RWPE1 (cell line): Measurements from ENCODE around the gene PLCB1.

ENCODE experiments used
- CTCF ChIA-PET: fragments of 350-600 bp; sonication (Branson Sonifier 250); formaldehyde crosslinking; extraction: SDS; loops from one replicate; lab custom pipeline; 2021; lab: Yijun Ruan, JAX
- POLR2A ChIA-PET: fragments of 400-600 bp; formaldehyde crosslinking; extraction: SDS; loops from one replicate; lab custom pipeline; 2020; ENCODE audit warnings: antibody characterized with exemption; ENCODE audit not compliant: low non-redundant PET; lab: Yijun Ruan, JAX
- DNase-seq: peaks from one replicate; pipeline ENCODE4 v3.0.0; 2012; ENCODE audit warnings: low spot score
- H3K27ac ChIP-seq: fragments of 450-650 bp; 2 replicates; pipeline ENCODE4 v1.5.1; 2017
- TF ChIP-seq, protein P1 (sequence below): fragments of 450-650 bp; conservative IDR thresholded peaks from 2 replicates; pipeline ENCODE4 v1.5.1; 2017; ENCODE audit warnings: low read depth, mild to moderate bottlenecking

Gene PLCB1

DNA sequence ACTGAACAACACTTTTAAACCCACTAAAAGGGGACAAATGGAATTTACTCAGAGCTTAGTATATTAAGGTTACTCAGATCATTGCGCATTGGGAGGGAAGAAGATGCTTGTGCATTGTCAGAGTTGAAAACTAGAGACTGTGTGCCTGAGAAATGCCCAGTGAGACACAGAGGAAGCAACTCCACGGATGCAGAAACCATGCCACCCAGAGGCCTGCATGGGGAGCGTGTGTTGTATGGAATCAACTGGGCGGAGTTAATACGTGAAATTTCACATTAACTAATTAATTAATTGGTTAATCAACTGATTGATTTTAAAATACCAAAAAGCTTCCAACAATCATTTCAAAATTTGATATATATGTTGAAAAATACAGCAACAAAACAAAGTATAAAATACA is 391.6 kb downstream of the PLCB1 start:
- CTCF ChIA-PET, result no interaction called here
- TF ChIP-seq, protein P1, sequence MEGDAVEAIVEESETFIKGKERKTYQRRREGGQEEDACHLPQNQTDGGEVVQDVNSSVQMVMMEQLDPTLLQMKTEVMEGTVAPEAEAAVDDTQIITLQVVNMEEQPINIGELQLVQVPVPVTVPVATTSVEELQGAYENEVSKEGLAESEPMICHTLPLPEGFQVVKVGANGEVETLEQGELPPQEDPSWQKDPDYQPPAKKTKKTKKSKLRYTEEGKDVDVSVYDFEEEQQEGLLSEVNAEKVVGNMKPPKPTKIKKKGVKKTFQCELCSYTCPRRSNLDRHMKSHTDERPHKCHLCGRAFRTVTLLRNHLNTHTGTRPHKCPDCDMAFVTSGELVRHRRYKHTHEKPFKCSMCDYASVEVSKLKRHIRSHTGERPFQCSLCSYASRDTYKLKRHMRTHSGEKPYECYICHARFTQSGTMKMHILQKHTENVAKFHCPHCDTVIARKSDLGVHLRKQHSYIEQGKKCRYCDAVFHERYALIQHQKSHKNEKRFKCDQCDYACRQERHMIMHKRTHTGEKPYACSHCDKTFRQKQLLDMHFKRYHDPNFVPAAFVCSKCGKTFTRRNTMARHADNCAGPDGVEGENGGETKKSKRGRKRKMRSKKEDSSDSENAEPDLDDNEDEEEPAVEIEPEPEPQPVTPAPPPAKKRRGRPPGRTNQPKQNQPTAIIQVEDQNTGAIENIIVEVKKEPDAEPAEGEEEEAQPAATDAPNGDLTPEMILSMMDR, result no peak
- DNase-seq, result no peak
- no peak overlapping the region for H3K27ac ChIP-seq
- POLR2A ChIA-PET, result no interaction called here

DNA sequence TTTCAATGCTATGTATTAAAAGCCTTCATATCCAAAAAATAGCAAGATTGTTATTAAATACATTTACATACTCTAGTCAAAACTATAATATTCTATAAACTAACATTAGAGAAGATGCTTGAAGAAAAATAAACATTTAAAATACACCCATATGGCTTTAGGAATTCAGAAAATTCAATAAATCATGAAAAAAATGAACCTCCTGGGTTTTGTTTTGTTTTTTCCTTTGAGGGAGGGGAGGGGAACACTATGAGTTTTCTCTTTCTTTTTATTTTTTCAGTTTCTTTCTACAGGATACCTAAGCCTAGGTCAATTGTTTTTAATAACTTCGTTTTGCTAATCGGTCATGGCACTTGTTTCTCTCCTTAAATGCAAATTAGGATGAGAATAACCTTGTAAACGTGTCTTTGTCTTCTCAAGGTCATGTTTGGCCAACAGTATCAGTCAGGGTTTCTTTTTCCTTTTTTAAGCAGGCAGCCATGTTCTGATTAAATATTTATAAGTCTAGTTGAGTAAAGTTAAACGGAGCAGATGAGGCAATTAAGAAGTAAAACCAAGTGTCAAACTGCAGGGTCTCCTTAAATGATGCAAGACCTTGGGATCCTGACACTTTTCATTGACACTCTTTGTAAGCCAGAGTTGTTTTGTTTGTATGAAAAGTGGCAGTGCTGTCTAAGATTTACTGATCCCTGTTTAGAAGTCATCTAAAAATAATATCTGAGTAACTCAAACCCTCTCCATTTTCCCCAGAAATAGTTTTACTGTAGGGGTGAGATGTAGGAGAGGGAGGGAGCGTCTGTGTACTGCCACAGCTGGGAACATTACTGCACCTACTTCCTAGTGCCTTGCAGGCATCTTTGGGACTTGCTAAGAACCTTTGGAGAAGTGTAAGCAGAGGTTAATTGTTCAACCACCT is 392.3 kb downstream of the PLCB1 start:
- no peak overlapping the region for H3K27ac ChIP-seq
- ChIA-PET POLR2A (no interaction called here), CTCF (no interaction called here)
- TF ChIP-seq, protein P1, result no peak
- DNase-seq, result no peak

DNA sequence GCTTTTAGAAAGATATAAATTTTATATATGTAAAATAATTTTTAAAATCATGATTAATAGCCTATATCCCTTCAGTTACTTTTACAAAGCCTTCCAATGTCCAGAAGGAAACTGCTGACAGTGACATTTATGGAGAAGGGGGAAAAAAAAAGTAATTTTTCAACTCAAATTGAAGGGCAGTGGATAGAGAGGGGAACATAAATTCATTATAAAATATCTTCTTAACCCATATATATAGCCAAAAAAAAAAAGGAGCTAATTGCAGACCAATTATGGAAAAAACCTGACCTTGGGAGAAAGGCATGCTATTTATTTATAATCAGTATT is 392.9 kb downstream of the PLCB1 start:
- ChIA-PET POLR2A (no interaction called here), CTCF (no interaction called here)
- no peak overlapping the region for H3K27ac ChIP-seq
- no peak for DNase-seq
- TF ChIP-seq, protein P1, result no peak

DNA sequence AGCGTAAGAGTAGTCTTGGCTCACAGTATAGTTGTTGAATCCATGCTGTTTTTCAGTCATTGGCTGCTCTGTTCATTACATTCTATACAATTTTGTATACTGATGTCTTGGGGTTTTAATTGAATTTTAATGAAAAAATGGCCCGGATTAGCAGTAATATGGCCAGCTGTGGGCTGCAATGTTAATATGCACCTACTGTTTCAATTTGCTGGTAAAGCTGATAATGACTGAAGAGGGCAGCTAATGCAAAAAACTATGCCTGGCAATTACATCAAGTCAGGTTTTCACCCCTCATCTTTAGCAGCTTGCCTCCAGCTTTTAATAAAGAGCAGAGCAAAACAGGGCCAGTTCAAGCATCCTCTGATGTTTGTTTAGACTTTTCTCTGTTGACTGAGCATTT is 394.5 kb downstream of the PLCB1 start:
- CTCF ChIA-PET, result interaction anchor here (0.7 kb wide), 1 partner anchor 59 kb away, joined by 3 read pairs; no protein-coding TSS in a partner anchor
- H3K27ac ChIP-seq, result no peak overlapping the region
- DNase-seq, result no peak
- POLR2A ChIA-PET, result no interaction called here
- TF ChIP-seq, protein P1, result no peak

DNA sequence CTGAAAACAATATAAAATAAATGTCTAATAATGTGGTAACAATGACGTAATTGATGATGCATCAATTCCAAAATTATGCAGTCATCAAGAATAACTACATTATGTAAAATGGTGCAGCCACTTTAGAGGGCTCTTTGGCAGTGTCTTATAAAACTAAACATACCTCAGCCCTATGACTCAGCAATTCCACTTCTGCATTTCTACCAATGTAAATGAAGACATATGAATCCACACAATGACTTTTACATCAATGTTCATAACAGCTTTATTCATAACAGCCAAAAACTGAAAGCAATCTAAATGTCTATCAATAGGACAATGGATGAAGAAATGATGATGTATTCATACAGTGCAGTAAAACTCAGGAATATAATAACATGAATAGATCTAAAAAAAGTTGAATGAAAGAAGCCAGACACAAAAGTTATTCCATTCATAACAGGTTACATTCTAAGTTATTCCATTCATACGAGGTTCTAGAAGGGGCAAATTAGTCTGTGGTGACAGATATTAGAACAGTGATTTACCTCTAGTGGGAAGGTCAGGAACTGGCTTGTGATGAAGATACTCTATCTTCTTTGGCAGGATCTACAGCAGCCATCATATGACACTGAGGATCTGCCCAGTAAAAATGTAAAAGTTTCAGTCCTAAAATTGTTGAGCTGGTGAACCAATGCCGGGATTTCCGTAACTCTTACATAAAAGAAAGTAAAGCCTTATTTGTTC is 396.1 kb downstream of the PLCB1 start:
- H3K27ac ChIP-seq, result no peak overlapping the region
- CTCF ChIA-PET, result interaction anchor here (0.7 kb wide), 1 partner anchor 32 kb away, joined by 4 read pairs; no protein-coding TSS in a partner anchor
- POLR2A ChIA-PET, result no interaction called here
- no peak for DNase-seq
- TF ChIP-seq, protein P1, result no peak

DNA sequence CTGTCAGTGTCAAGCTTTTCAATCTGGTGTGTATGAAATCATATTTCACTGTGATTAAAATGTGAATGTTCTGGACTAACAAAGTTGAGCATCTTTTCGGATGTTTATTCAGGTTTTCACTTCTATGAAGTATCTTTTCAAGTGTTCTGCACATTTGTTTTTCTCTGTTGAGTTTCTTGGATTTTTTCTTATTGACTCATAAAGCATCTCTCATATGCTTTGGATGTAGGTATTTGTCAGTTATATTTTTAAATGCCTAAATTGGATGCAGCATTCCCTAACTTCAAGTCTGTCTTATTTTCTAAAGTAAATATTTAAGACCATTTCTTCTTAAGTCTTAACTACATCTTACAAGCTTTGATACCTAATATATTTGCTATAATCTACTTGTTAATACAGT is 398.0 kb downstream of the PLCB1 start:
- H3K27ac ChIP-seq, result no peak overlapping the region
- TF ChIP-seq, protein P1, result no peak
- ChIA-PET POLR2A (no interaction called here), CTCF (no interaction called here)
- no peak for DNase-seq
